Measurements from ENCODE around the gene NOTCH4. TPM values are rescaled to one million over a fixed set of nuclear protein-coding genes. Genes with fewer than 3 reads are reported as not detected.

The NOTCH4 gene
- polyA plus RNA-seq, 2 donors = 6.5 to 17.8 TPM

- WGBS, 2 donors = 57 to 61% methylated on average over 8 of the region's 8 CpGs
- Histone ChIP-seq H3K27ac (ENCODE audit: low read depth in 2 of 2, low read length in 1 of 2) (peak overlapping the region in 1 of 2 donors; percentile 58), H3K4me3 (ENCODE audit: low read depth in 1 of 2, low read length in 2 of 2) (no peak overlapping the region), H3K36me3 (ENCODE audit: control insufficient read depth in 2 of 2, insufficient read depth in 2 of 2, low read length in 1 of 2) (no peaks in the 10 kb centered on the region), H3K4me1 (ENCODE audit: control insufficient read depth in 2 of 2, insufficient read depth in 2 of 2, low read length in 1 of 2) (peaks cover 0 to 9% of the 10 kb centered on the region in 2 donors), H3K27me3 (ENCODE audit: control insufficient read depth in 1 of 2, insufficient read depth in 2 of 2, low read length in 2 of 2) (no peaks in the 10 kb centered on the region), H3K9me3 (ENCODE audit: control insufficient read depth in 2 of 2, insufficient read depth in 1 of 2, low read depth in 1 of 2, low read length in 1 of 2) (no peaks in the 10 kb centered on the region)
Measured at GRCh38 chr6:32222333-32223230, 1.3 kb downstream of the NOTCH4 start.

- no peak overlapping the region for H3K27ac ChIP-seq (ENCODE audit: low read depth in 2 of 2, low read length in 1 of 2)
- 73 to 85% methylated on average over 4 of the region's 4 CpGs for WGBS, 2 donors
- no peaks in the 10 kb centered on the region for H3K27me3 ChIP-seq (ENCODE audit: control insufficient read depth in 1 of 2, insufficient read depth in 2 of 2, low read length in 2 of 2)
- H3K4me1 ChIP-seq (ENCODE audit: control insufficient read depth in 2 of 2, insufficient read depth in 2 of 2, low read length in 1 of 2) = peaks cover 0 to 9% of the 10 kb centered on the region in 2 donors
- H3K4me3 ChIP-seq (ENCODE audit: low read depth in 1 of 2, low read length in 2 of 2) = no peak overlapping the region
- H3K36me3 ChIP-seq (ENCODE audit: control insufficient read depth in 2 of 2, insufficient read depth in 2 of 2, low read length in 1 of 2) = no peaks in the 10 kb centered on the region
- H3K9me3 ChIP-seq (ENCODE audit: control insufficient read depth in 2 of 2, insufficient read depth in 1 of 2, low read depth in 1 of 2, low read length in 1 of 2) = no peaks in the 10 kb centered on the region
Measured at GRCh38 chr6:32220021-32220420, 3.8 kb downstream of the NOTCH4 start.

- Histone ChIP-seq H3K27me3 (ENCODE audit: control insufficient read depth in 1 of 2, insufficient read depth in 2 of 2, low read length in 2 of 2) (no peaks in the 10 kb centered on the region), H3K36me3 (ENCODE audit: control insufficient read depth in 2 of 2, insufficient read depth in 2 of 2, low read length in 1 of 2) (no peaks in the 10 kb centered on the region), H3K4me1 (ENCODE audit: control insufficient read depth in 2 of 2, insufficient read depth in 2 of 2, low read length in 1 of 2) (peaks cover 0 to 4% of the 10 kb centered on the region in 2 donors), H3K4me3 (ENCODE audit: low read depth in 1 of 2, low read length in 2 of 2) (no peak overlapping the region), H3K27ac (ENCODE audit: low read depth in 2 of 2, low read length in 1 of 2) (no peak overlapping the region), H3K9me3 (ENCODE audit: control insufficient read depth in 2 of 2, insufficient read depth in 1 of 2, low read depth in 1 of 2, low read length in 1 of 2) (no peaks in the 10 kb centered on the region)
- 78 to 83% methylated on average over 7 of the region's 7 CpGs for WGBS, 2 donors
Measured at GRCh38 chr6:32218167-32218566, 5.7 kb downstream of the NOTCH4 start.

GRCh38 chr6:32216998-32217397, 6.9 kb downstream of the NOTCH4 start:
- WGBS, 2 donors = 91 to 93% methylated on average over 11 of the region's 11 CpGs
- H3K4me3 ChIP-seq (ENCODE audit: low read depth in 1 of 2, low read length in 2 of 2) = no peak overlapping the region
- no peaks in the 10 kb centered on the region for H3K27me3 ChIP-seq (ENCODE audit: control insufficient read depth in 1 of 2, insufficient read depth in 2 of 2, low read length in 2 of 2)
- no peaks in the 10 kb centered on the region for H3K9me3 ChIP-seq (ENCODE audit: control insufficient read depth in 2 of 2, insufficient read depth in 1 of 2, low read depth in 1 of 2, low read length in 1 of 2)
- no peaks in the 10 kb centered on the region for H3K36me3 ChIP-seq (ENCODE audit: control insufficient read depth in 2 of 2, insufficient read depth in 2 of 2, low read length in 1 of 2)
- H3K4me1 ChIP-seq (ENCODE audit: control insufficient read depth in 2 of 2, insufficient read depth in 2 of 2, low read length in 1 of 2) = no peaks in the 10 kb centered on the region
- no peak overlapping the region for H3K27ac ChIP-seq (ENCODE audit: low read depth in 2 of 2, low read length in 1 of 2)

- Histone ChIP-seq H3K9me3 (ENCODE audit: control insufficient read depth in 2 of 2, insufficient read depth in 1 of 2, low read depth in 1 of 2, low read length in 1 of 2) (no peaks in the 10 kb centered on the region), H3K4me3 (ENCODE audit: low read depth in 1 of 2, low read length in 2 of 2) (no peak overlapping the region), H3K36me3 (ENCODE audit: control insufficient read depth in 2 of 2, insufficient read depth in 2 of 2, low read length in 1 of 2) (no peaks in the 10 kb centered on the region), H3K4me1 (ENCODE audit: control insufficient read depth in 2 of 2, insufficient read depth in 2 of 2, low read length in 1 of 2) (no peaks in the 10 kb centered on the region), H3K27ac (ENCODE audit: low read depth in 2 of 2, low read length in 1 of 2) (no peak overlapping the region), H3K27me3 (ENCODE audit: control insufficient read depth in 1 of 2, insufficient read depth in 2 of 2, low read length in 2 of 2) (no peaks in the 10 kb centered on the region)
- WGBS, 2 donors = 87 to 91% methylated on average over 10 of the region's 10 CpGs
Measured at GRCh38 chr6:32216285-32216684, 7.6 kb downstream of the NOTCH4 start.

- Histone ChIP-seq H3K27ac (ENCODE audit: low read depth in 2 of 2, low read length in 1 of 2) (no peak overlapping the region), H3K4me1 (ENCODE audit: control insufficient read depth in 2 of 2, insufficient read depth in 2 of 2, low read length in 1 of 2) (no peaks in the 10 kb centered on the region), H3K27me3 (ENCODE audit: control insufficient read depth in 1 of 2, insufficient read depth in 2 of 2, low read length in 2 of 2) (no peaks in the 10 kb centered on the region), H3K4me3 (ENCODE audit: low read depth in 1 of 2, low read length in 2 of 2) (no peak overlapping the region), H3K36me3 (ENCODE audit: control insufficient read depth in 2 of 2, insufficient read depth in 2 of 2, low read length in 1 of 2) (no peaks in the 10 kb centered on the region), H3K9me3 (ENCODE audit: control insufficient read depth in 2 of 2, insufficient read depth in 1 of 2, low read depth in 1 of 2, low read length in 1 of 2) (no peaks in the 10 kb centered on the region)
- WGBS, 2 donors = 97% methylated on average over 4 of the region's 4 CpGs
Measured at GRCh38 chr6:32215617-32216016, 8.2 kb downstream of the NOTCH4 start.

- Histone ChIP-seq H3K27me3 (ENCODE audit: control insufficient read depth in 1 of 2, insufficient read depth in 2 of 2, low read length in 2 of 2) (no peaks in the 10 kb centered on the region), H3K4me3 (ENCODE audit: low read depth in 1 of 2, low read length in 2 of 2) (no peak overlapping the region), H3K9me3 (ENCODE audit: control insufficient read depth in 2 of 2, insufficient read depth in 1 of 2, low read depth in 1 of 2, low read length in 1 of 2) (no peaks in the 10 kb centered on the region), H3K4me1 (ENCODE audit: control insufficient read depth in 2 of 2, insufficient read depth in 2 of 2, low read length in 1 of 2) (no peaks in the 10 kb centered on the region), H3K27ac (ENCODE audit: low read depth in 2 of 2, low read length in 1 of 2) (no peak overlapping the region), H3K36me3 (ENCODE audit: control insufficient read depth in 2 of 2, insufficient read depth in 2 of 2, low read length in 1 of 2) (no peaks in the 10 kb centered on the region)
- 85 to 89% methylated on average over 3 of the region's 3 CpGs for WGBS, 2 donors
Measured at GRCh38 chr6:32214126-32214525, 9.7 kb downstream of the NOTCH4 start.

- Histone ChIP-seq H3K27ac (ENCODE audit: low read depth in 2 of 2, low read length in 1 of 2) (no peak overlapping the region), H3K36me3 (ENCODE audit: control insufficient read depth in 2 of 2, insufficient read depth in 2 of 2, low read length in 1 of 2) (no peaks in the 10 kb centered on the region), H3K4me1 (ENCODE audit: control insufficient read depth in 2 of 2, insufficient read depth in 2 of 2, low read length in 1 of 2) (no peaks in the 10 kb centered on the region), H3K9me3 (ENCODE audit: control insufficient read depth in 2 of 2, insufficient read depth in 1 of 2, low read depth in 1 of 2, low read length in 1 of 2) (no peaks in the 10 kb centered on the region), H3K27me3 (ENCODE audit: control insufficient read depth in 1 of 2, insufficient read depth in 2 of 2, low read length in 2 of 2) (no peaks in the 10 kb centered on the region), H3K4me3 (ENCODE audit: low read depth in 1 of 2, low read length in 2 of 2) (no peak overlapping the region)
- WGBS, 2 donors = 89 to 92% methylated on average over 6 of the region's 6 CpGs
Measured at GRCh38 chr6:32213649-32214048, 10.2 kb downstream of the NOTCH4 start.

GRCh38 chr6:32212076-32212760, 11.6 kb downstream of the NOTCH4 start:
- H3K27ac ChIP-seq (ENCODE audit: low read depth in 2 of 2, low read length in 1 of 2) = no peak overlapping the region
- 82 to 83% methylated on average over 12 of the region's 12 CpGs for WGBS, 2 donors
- H3K4me3 ChIP-seq (ENCODE audit: low read depth in 1 of 2, low read length in 2 of 2) = no peak overlapping the region
- H3K4me1 ChIP-seq (ENCODE audit: control insufficient read depth in 2 of 2, insufficient read depth in 2 of 2, low read length in 1 of 2) = no peaks in the 10 kb centered on the region
- H3K36me3 ChIP-seq (ENCODE audit: control insufficient read depth in 2 of 2, insufficient read depth in 2 of 2, low read length in 1 of 2) = no peaks in the 10 kb centered on the region
- no peaks in the 10 kb centered on the region for H3K27me3 ChIP-seq (ENCODE audit: control insufficient read depth in 1 of 2, insufficient read depth in 2 of 2, low read length in 2 of 2)
- H3K9me3 ChIP-seq (ENCODE audit: control insufficient read depth in 2 of 2, insufficient read depth in 1 of 2, low read depth in 1 of 2, low read length in 1 of 2) = no peaks in the 10 kb centered on the region

Data from esophagus (tissue), 2 donors.